ENCODE results near the gene ITGB7. TPM values are rescaled to one million over a fixed set of nuclear protein-coding genes. Genes with fewer than 3 reads are reported as not detected.
A peak's percentile ranks its signal among the peaks of the same experiment; 100 is the strongest.

Gene ITGB7
- total RNA-seq, 2 experiments from 2014 or later, result 166 to 180 TPM

DNA sequence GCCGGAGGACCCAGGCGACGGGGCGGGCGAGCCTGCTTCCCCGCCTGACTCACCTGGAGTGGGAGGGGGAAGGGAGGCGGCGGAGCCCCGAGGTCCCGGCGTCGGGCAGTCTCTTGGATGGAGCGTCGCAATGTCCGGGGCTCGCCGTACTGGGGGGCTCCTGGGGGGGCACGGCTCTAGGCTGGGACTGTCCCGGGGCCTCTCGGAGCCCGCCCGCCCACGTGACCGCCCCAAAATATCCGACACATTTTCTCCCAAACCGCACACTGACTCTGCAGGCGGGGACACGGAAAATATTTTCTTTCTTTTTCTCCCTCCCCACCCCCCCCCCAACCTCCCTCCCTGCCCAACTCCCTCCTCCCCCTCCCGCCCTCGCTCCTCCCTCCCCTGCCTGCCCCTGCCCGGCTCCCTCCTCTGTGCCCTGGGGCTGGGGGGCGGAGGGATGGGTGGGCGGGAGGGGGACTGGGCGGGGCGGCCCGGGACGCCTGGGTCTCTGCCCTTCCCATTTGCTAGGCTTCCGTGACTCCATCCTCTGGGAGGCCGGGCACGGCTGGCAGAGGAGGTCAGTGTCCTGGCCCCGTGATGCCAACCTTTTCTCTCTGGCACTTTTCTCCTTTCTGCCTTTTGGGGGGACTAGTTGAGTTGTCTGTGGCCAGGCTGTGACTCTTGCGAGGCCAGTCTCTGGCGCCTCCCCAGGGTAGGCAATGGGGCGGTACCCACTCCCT is 25.0 kb upstream of the ITGB7 start, which contains the start of gene RARG:
Gene RARG (minus strand): TSS at position 289 of the 725 bp plus-strand sequence. CDS start 4,664 bp downstream, outside the sequence.
- Mint-ChIP-seq H3K27ac (peak within 1 kb of the TSS; percentile 81), H3K4me1 (ENCODE audit: low read depth) (peaks cover 72% of the 10 kb centered on the region), H3K9me3 (no peaks in the 10 kb centered on the region), H3K27me3 (no peaks in the 10 kb centered on the region), H3K4me3 (peak within 1 kb of the TSS; percentile 91), H3K36me3 (ENCODE audit: low read depth) (no peaks in the 10 kb centered on the region)
- DNase-seq (peak in 12 of 14 experiments; percentile 47 to 86 (median 66)), ATAC-seq (ENCODE audit: poor library complexity) (peak; percentile 66)
- POLR2A ChIA-PET, result interaction anchor here (0.9 to 3.4 kb wide), 3 partner anchors 9 to 12 kb away, joined by 3 to 21 read pairs (median 6); no protein-coding TSS in a partner anchor
- intact Hi-C loops (cut with DNase I, micrococcal nuclease), result loop anchor here (1.0 to 2.0 kb wide), 2 partner anchors 10 to 19 kb away; no protein-coding TSS in a partner anchor
- TF ChIP-seq, protein P1, sequence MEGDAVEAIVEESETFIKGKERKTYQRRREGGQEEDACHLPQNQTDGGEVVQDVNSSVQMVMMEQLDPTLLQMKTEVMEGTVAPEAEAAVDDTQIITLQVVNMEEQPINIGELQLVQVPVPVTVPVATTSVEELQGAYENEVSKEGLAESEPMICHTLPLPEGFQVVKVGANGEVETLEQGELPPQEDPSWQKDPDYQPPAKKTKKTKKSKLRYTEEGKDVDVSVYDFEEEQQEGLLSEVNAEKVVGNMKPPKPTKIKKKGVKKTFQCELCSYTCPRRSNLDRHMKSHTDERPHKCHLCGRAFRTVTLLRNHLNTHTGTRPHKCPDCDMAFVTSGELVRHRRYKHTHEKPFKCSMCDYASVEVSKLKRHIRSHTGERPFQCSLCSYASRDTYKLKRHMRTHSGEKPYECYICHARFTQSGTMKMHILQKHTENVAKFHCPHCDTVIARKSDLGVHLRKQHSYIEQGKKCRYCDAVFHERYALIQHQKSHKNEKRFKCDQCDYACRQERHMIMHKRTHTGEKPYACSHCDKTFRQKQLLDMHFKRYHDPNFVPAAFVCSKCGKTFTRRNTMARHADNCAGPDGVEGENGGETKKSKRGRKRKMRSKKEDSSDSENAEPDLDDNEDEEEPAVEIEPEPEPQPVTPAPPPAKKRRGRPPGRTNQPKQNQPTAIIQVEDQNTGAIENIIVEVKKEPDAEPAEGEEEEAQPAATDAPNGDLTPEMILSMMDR (IDR thresholded peaks at IDR 0.05), result no peak
- Histone ChIP-seq H3K27me3 (ENCODE audit: control insufficient read depth in 1 of 2, insufficient read depth in 2 of 2, low read length in 2 of 2) (no peaks in the 10 kb centered on the region), H3K4me3 (ENCODE audit: low read length) (peak within 1 kb of the TSS; percentile 55), H3K27ac (ENCODE audit: low read depth in 1 of 2, low read length in 2 of 2) (peak within 1 kb of the TSS; percentile 55 to 86), H3K4me1 (ENCODE audit: insufficient read depth, low read length) (peaks cover 93% of the 10 kb centered on the region), H3K36me3 (ENCODE audit: insufficient read depth, low read length) (peaks cover 5% of the 10 kb centered on the region), H3K9me3 (ENCODE audit: control insufficient read depth in 1 of 2, insufficient read depth in 1 of 2, low read length in 2 of 2) (no peaks in the 10 kb centered on the region)
- CTCF ChIA-PET, result interaction anchor here (2.3 kb wide), 1 partner anchor 18 kb away, joined by 8 read pairs; no protein-coding TSS in a partner anchor

DNA sequence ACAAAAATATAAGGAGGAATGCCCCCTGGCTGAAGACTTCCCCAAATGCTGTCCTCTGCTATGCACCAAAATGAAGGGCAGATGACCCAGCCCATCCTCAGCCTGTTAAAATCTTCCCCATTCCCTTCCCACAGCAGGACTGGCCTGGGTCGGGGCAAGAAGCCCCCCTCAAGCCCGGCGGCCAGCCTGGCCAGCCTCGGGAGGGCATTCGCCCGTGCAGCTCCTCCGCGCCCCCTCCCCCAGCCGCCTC is 24.5 kb upstream of the ITGB7 start:
- peak overlapping the region; percentile 86 for H3K4me3 Mint-ChIP-seq
- no peaks in the 10 kb centered on the region for H3K27me3 Mint-ChIP-seq
- Histone ChIP-seq H3K27me3 (ENCODE audit: control insufficient read depth in 1 of 2, insufficient read depth in 2 of 2, low read length in 2 of 2) (no peaks in the 10 kb centered on the region), H3K27ac (ENCODE audit: low read depth in 1 of 2, low read length in 2 of 2) (peak overlapping the region in 1 of 2 donors; percentile 32), H3K4me3 (ENCODE audit: low read length) (peak overlapping the region; percentile 55), H3K9me3 (ENCODE audit: control insufficient read depth in 1 of 2, insufficient read depth in 1 of 2, low read length in 2 of 2) (no peaks in the 10 kb centered on the region), H3K4me1 (ENCODE audit: insufficient read depth, low read length) (peaks cover 92% of the 10 kb centered on the region), H3K36me3 (ENCODE audit: insufficient read depth, low read length) (peaks cover 10% of the 10 kb centered on the region)
- ATAC-seq (ENCODE audit: poor library complexity) (no peak), DNase-seq (no peak)
- TF ChIP-seq, protein P1 (IDR thresholded peaks at IDR 0.05), result no peak
- intact Hi-C loops (cut with DNase I, micrococcal nuclease), result no loop called here
- H3K4me1 Mint-ChIP-seq (ENCODE audit: low read depth), result peaks cover 71% of the 10 kb centered on the region
- no peaks in the 10 kb centered on the region for H3K9me3 Mint-ChIP-seq
- POLR2A ChIA-PET, result interaction anchor here (0.9 to 3.4 kb wide), 2 partner anchors 9 to 11 kb away, joined by 3 to 21 read pairs; no protein-coding TSS in a partner anchor
- CTCF ChIA-PET, result interaction anchor here (2.3 kb wide), 1 partner anchor 18 kb away, joined by 8 read pairs; no protein-coding TSS in a partner anchor
- no peaks in the 10 kb centered on the region for H3K36me3 Mint-ChIP-seq (ENCODE audit: low read depth)
- no peak overlapping the region for H3K27ac Mint-ChIP-seq

DNA sequence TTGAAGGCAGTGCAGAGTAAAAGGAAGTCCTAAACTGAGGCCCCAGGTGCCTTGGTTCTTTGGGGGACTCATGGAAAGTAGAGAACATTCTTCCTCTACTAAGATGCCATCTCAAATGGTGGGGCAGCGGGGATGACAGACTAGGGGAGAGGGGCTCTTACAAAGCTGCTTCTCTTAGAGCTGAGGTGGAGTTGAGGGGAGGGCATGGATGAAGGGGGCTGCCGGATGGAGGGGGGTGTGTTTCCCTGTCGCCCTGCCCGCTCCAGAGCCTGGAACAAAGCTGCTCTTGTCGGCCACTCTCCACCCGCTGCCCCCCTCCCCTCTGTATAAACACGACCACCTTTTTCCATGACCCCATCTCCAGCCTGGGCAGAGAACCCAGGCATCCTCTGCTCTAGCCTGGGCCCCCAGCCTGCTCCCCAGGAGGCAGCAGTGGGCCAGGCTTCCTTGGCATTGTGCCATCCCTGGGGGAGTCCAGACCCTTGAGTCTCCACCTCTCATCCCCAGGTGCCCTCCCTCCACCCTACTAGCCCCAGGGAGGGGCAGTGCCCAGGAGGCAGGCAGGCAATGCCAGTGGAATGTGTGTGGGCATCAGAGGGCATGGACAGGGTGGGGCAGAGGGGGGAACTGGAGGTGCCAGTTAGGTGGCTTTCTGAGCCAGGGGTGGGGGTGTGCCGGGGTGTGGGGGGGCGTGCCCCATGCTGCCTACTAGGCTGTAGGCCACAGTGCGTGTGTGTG is 23.2 kb upstream of the ITGB7 start:
- Histone ChIP-seq H3K4me1 (ENCODE audit: insufficient read depth, low read length) (peaks cover 87% of the 10 kb centered on the region), H3K9me3 (ENCODE audit: control insufficient read depth in 1 of 2, insufficient read depth in 1 of 2, low read length in 2 of 2) (no peaks in the 10 kb centered on the region), H3K4me3 (ENCODE audit: low read length) (peak overlapping the region; percentile 7), H3K27ac (ENCODE audit: low read depth in 1 of 2, low read length in 2 of 2) (peak overlapping the region; percentile 10 to 48), H3K27me3 (ENCODE audit: control insufficient read depth in 1 of 2, insufficient read depth in 2 of 2, low read length in 2 of 2) (no peaks in the 10 kb centered on the region), H3K36me3 (ENCODE audit: insufficient read depth, low read length) (peaks cover 11% of the 10 kb centered on the region)
- Mint-ChIP-seq H3K27ac (peak overlapping the region; percentile 62), H3K27me3 (no peaks in the 10 kb centered on the region), H3K4me1 (ENCODE audit: low read depth) (peaks cover 67% of the 10 kb centered on the region), H3K4me3 (peak overlapping the region; percentile 85), H3K9me3 (no peaks in the 10 kb centered on the region), H3K36me3 (ENCODE audit: low read depth) (no peaks in the 10 kb centered on the region)
- DNase-seq (peak in 1 of 14 experiments; percentile 55), ATAC-seq (ENCODE audit: poor library complexity) (no peak)
- CTCF ChIA-PET, result interaction anchor here (0.5 kb wide), 1 partner anchor 215 kb away, joined by 4 read pairs; no protein-coding TSS in a partner anchor
- TF ChIP-seq, protein P1 (IDR thresholded peaks at IDR 0.05), result no peak
- intact Hi-C loops (cut with DNase I, micrococcal nuclease), result no loop called here
- POLR2A ChIA-PET, result interaction anchor here (1.0 to 1.3 kb wide), 3 partner anchors 10 to 38 kb away, joined by 3 to 9 read pairs (median 4); partner anchors contain the start of genes ESPL1 and ITGB7

All from CD4-positive, alpha-beta T cell (primary cell).